ENCODE data around the gene BLM.

BLM gene

DNA sequence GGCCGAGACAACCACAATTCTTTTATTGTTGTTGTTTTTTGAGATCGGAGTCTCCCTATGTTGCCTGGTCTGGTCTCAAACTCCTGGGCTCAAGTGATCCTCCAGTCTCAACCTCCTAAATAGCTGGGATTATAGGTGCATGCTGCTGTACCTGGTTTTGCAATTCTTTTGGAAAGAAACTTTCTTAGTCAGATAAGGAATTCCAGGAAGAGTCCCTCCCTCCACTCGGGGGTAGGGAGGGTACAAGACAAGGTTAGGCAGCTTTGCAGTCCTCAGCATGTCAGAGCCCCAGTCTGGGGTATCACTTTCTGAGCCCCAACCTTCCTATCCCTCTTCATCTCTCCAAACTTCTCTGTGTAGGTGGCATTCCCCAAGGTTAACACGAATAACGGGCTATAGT lies 117.5 kb downstream of the BLM start:
- no peak overlapping the region for H2AFZ ChIP-seq (ENCODE audit: low read depth, low read length)
- H2BK15ac ChIP-seq (ENCODE audit: low read depth, poor library complexity, severe bottlenecking): no peak overlapping the region
- no peak overlapping the region for H2AK5ac ChIP-seq (ENCODE audit: low read length, severe bottlenecking)
- H4K91ac ChIP-seq (ENCODE audit: low read length): no peak overlapping the region
- no peaks in the 10 kb centered on the region for H3K9me3 ChIP-seq (ENCODE audit: control insufficient read depth, low read length)
- no peak overlapping the region for H3K18ac ChIP-seq (ENCODE audit: low read depth in 1 of 2, low read length in 2 of 2)
- H3K9ac ChIP-seq (ENCODE audit: low read length): no peak overlapping the region
- no peak overlapping the region for H3K23ac ChIP-seq (ENCODE audit: low read length in 2 of 2)
- peak overlapping the region in 1 of 2 experiments; percentile 6 for H2BK12ac ChIP-seq (ENCODE audit: low read length in 2 of 2)
- H3K4me1 ChIP-seq (ENCODE audit: control insufficient read depth, insufficient read depth, low read depth, low read length): peaks cover 16% of the 10 kb centered on the region
- no peaks in the 10 kb centered on the region for H3K36me3 ChIP-seq (ENCODE audit: control insufficient read depth in 1 of 2, insufficient read depth in 2 of 2, low read depth in 1 of 2, low read length in 2 of 2)
- H3K4ac ChIP-seq (ENCODE audit: low read depth in 1 of 2, low read length in 2 of 2): no peak overlapping the region
- no peak for DNase-seq
- no peak overlapping the region for H4K8ac ChIP-seq (ENCODE audit: low read length)
- no peak overlapping the region for H3K27ac ChIP-seq (ENCODE audit: low read length, poor library complexity, severe bottlenecking)
- no peak overlapping the region for H2BK120ac ChIP-seq (ENCODE audit: low read depth, low read length)
- H3K27me3 ChIP-seq (ENCODE audit: control insufficient read depth in 1 of 2, insufficient read depth in 1 of 2, low read length in 2 of 2): peaks cover 0 to 3% of the 10 kb centered on the region in 2 experiments
- WGBS: 85% methylated on average over 5 of the region's 5 CpGs
- H3K79me1 ChIP-seq (replicated peaks; ENCODE audit: low read length, poor library complexity, severe bottlenecking): no peaks in the 10 kb centered on the region
- H3K4me2 ChIP-seq (ENCODE audit: low read length, poor library complexity, severe bottlenecking): no peak overlapping the region
- H3K14ac ChIP-seq (ENCODE audit: low read length in 2 of 2): no peak overlapping the region
- H3K4me3 ChIP-seq (ENCODE audit: insufficient read depth in 1 of 2, low read depth in 1 of 2, low read length in 2 of 2): no peak overlapping the region
- H2BK5ac ChIP-seq (ENCODE audit: low read depth, low read length, poor library complexity, severe bottlenecking): no peak overlapping the region

DNA sequence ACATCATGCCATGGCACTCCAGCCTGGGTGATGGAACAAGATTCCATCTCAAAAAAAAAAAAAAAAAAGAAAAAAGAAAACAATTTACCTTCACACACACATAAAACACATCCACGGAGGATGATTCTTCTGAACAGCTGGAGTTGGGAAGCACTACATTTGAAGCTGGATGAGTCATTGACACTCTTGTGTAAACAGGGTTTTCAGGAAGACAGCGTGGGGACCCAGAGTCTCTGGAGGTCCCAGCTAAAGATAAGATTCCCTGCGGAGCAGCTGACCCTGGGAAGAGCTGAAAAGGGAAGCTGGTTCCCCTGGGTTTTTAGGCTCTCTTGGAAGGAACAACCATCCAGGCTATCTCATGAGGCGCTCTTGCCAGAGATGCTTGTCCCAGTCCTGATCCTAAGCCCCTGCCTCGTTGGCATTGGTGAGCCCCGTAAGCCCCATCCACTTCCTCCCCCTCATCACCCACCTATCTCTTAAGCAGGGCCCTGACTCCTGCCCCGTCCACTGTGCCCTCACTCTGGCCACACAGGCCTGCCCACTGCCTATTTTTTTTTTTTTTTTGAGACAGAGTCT lies 119.2 kb downstream of the BLM start:
- DNase-seq: peak; percentile 94
- WGBS: 19% methylated on average over 7 of the region's 7 CpGs
- H4K8ac ChIP-seq (ENCODE audit: low read length): peak overlapping the region; percentile 72
- H2BK12ac ChIP-seq (ENCODE audit: low read length in 2 of 2): peak overlapping the region in 1 of 2 experiments; percentile 66
- H3K9ac ChIP-seq (ENCODE audit: low read length): no peak overlapping the region
- H3K36me3 ChIP-seq (ENCODE audit: control insufficient read depth in 1 of 2, insufficient read depth in 2 of 2, low read depth in 1 of 2, low read length in 2 of 2): no peaks in the 10 kb centered on the region
- peak overlapping the region in 1 of 2 experiments; percentile 77 for H3K23ac ChIP-seq (ENCODE audit: low read length in 2 of 2)
- H3K79me1 ChIP-seq (replicated peaks; ENCODE audit: low read length, poor library complexity, severe bottlenecking): no peaks in the 10 kb centered on the region
- H3K4me3 ChIP-seq (ENCODE audit: insufficient read depth in 1 of 2, low read depth in 1 of 2, low read length in 2 of 2): no peak overlapping the region
- H3K27me3 ChIP-seq (ENCODE audit: control insufficient read depth in 1 of 2, insufficient read depth in 1 of 2, low read length in 2 of 2): no peaks in the 10 kb centered on the region
- no peak overlapping the region for H3K27ac ChIP-seq (ENCODE audit: low read length, poor library complexity, severe bottlenecking)
- no peak overlapping the region for H2BK15ac ChIP-seq (ENCODE audit: low read depth, poor library complexity, severe bottlenecking)
- peak overlapping the region; percentile 21 for H2BK120ac ChIP-seq (ENCODE audit: low read depth, low read length)
- H2AFZ ChIP-seq (ENCODE audit: low read depth, low read length): no peak overlapping the region
- H3K14ac ChIP-seq (ENCODE audit: low read length in 2 of 2): no peak overlapping the region
- H3K4me2 ChIP-seq (ENCODE audit: low read length, poor library complexity, severe bottlenecking): no peak overlapping the region
- no peaks in the 10 kb centered on the region for H3K9me3 ChIP-seq (ENCODE audit: control insufficient read depth, low read length)
- H2BK5ac ChIP-seq (ENCODE audit: low read depth, low read length, poor library complexity, severe bottlenecking): no peak overlapping the region
- no peak overlapping the region for H4K91ac ChIP-seq (ENCODE audit: low read length)
- H3K4me1 ChIP-seq (ENCODE audit: control insufficient read depth, insufficient read depth, low read depth, low read length): peaks cover 15% of the 10 kb centered on the region
- peak overlapping the region in 1 of 2 experiments; percentile 21 for H3K4ac ChIP-seq (ENCODE audit: low read depth in 1 of 2, low read length in 2 of 2)
- H2AK5ac ChIP-seq (ENCODE audit: low read length, severe bottlenecking): no peak overlapping the region
- H3K18ac ChIP-seq (ENCODE audit: low read depth in 1 of 2, low read length in 2 of 2): no peak overlapping the region

DNA sequence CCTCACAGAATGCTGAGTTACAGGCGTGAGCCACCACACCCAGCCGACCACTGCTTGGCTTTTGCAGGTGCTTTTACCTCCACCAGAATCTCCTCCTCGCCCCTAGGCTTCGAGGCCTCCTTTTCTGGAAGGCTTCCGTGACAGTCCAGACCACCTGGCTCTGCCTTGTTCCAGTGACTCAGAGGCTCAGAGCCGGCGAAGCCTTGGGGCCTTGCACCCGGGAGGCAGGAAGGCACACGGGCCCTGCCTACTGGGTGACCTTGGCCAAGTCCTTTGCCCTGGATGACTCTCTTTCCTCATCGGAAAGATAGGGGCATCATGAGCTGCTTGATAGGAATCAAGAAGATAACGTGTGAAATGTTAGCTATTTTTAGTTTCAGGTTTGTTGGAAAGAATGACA lies 119.9 kb downstream of the BLM start:
- H4K8ac ChIP-seq (ENCODE audit: low read length): no peak overlapping the region
- whole genome bisulfite sequencing: 71% methylated on average over 11 of the region's 11 CpGs
- H2AFZ ChIP-seq (ENCODE audit: low read depth, low read length): no peak overlapping the region

DNA sequence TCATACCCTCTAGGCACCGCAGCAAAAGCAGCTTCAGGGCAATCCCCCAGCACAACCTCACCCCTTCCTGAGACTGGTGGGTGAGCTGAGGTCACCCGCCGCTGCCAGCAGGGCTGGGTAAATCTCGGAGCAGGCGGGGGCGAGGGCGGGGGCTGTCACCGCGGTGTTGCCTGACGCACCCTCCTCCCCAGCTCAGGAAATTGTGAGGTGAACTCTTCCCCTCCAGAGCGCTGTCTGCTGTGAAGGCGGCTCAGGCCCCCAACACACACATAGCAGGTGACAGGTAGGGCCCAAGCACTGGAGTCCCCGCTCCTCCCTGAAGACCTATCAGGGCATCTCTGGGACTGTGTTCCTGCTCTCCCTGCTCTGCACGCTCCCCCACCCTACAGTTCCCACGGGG lies 121.0 kb downstream of the BLM start:
- no peak overlapping the region for H3K4ac ChIP-seq (ENCODE audit: low read depth in 1 of 2, low read length in 2 of 2)
- H3K27me3 ChIP-seq (ENCODE audit: control insufficient read depth in 1 of 2, insufficient read depth in 1 of 2, low read length in 2 of 2): no peaks in the 10 kb centered on the region
- no peak overlapping the region for H2BK15ac ChIP-seq (ENCODE audit: low read depth, poor library complexity, severe bottlenecking)
- DNase-seq: no peak
- WGBS: 92% methylated on average over 15 of the region's 15 CpGs
- H2AFZ ChIP-seq (ENCODE audit: low read depth, low read length): no peak overlapping the region
- H4K91ac ChIP-seq (ENCODE audit: low read length): no peak overlapping the region
- H2AK5ac ChIP-seq (ENCODE audit: low read length, severe bottlenecking): no peak overlapping the region
- no peak overlapping the region for H3K4me3 ChIP-seq (ENCODE audit: insufficient read depth in 1 of 2, low read depth in 1 of 2, low read length in 2 of 2)
- no peaks in the 10 kb centered on the region for H3K9me3 ChIP-seq (ENCODE audit: control insufficient read depth, low read length)
- no peak overlapping the region for H3K9ac ChIP-seq (ENCODE audit: low read length)
- no peaks in the 10 kb centered on the region for H3K79me1 ChIP-seq (replicated peaks; ENCODE audit: low read length, poor library complexity, severe bottlenecking)
- no peak overlapping the region for H3K23ac ChIP-seq (ENCODE audit: low read length in 2 of 2)
- no peak overlapping the region for H3K27ac ChIP-seq (ENCODE audit: low read length, poor library complexity, severe bottlenecking)
- peak overlapping the region in 1 of 2 experiments; percentile 41 for H3K14ac ChIP-seq (ENCODE audit: low read length in 2 of 2)
- no peaks in the 10 kb centered on the region for H3K36me3 ChIP-seq (ENCODE audit: control insufficient read depth in 1 of 2, insufficient read depth in 2 of 2, low read depth in 1 of 2, low read length in 2 of 2)
- no peak overlapping the region for H2BK120ac ChIP-seq (ENCODE audit: low read depth, low read length)
- peak overlapping the region in 1 of 2 experiments; percentile 70 for H2BK12ac ChIP-seq (ENCODE audit: low read length in 2 of 2)
- H3K18ac ChIP-seq (ENCODE audit: low read depth in 1 of 2, low read length in 2 of 2): no peak overlapping the region
- H3K4me1 ChIP-seq (ENCODE audit: control insufficient read depth, insufficient read depth, low read depth, low read length): peaks cover 15% of the 10 kb centered on the region
- no peak overlapping the region for H4K8ac ChIP-seq (ENCODE audit: low read length)
- no peak overlapping the region for H2BK5ac ChIP-seq (ENCODE audit: low read depth, low read length, poor library complexity, severe bottlenecking)
- no peak overlapping the region for H3K4me2 ChIP-seq (ENCODE audit: low read length, poor library complexity, severe bottlenecking)

More for the DNA sequence above, 119.9 kb downstream of the BLM start:
- Histone ChIP-seq H3K4ac (ENCODE audit: low read depth in 1 of 2, low read length in 2 of 2) (peak overlapping the region in 1 of 2 experiments; percentile 11), H3K23ac (ENCODE audit: low read length in 2 of 2) (no peak overlapping the region), H2AK5ac (ENCODE audit: low read length, severe bottlenecking) (no peak overlapping the region), H3K9me3 (ENCODE audit: control insufficient read depth, low read length) (no peaks in the 10 kb centered on the region), H3K18ac (ENCODE audit: low read depth in 1 of 2, low read length in 2 of 2) (peak overlapping the region in 1 of 2 experiments; percentile 48), H3K79me1 (replicated peaks; ENCODE audit: low read length, poor library complexity, severe bottlenecking) (no peaks in the 10 kb centered on the region), H2BK120ac (ENCODE audit: low read depth, low read length) (no peak overlapping the region), H3K9ac (ENCODE audit: low read length) (no peak overlapping the region), H3K4me3 (ENCODE audit: insufficient read depth in 1 of 2, low read depth in 1 of 2, low read length in 2 of 2) (no peak overlapping the region), H3K36me3 (ENCODE audit: control insufficient read depth in 1 of 2, insufficient read depth in 2 of 2, low read depth in 1 of 2, low read length in 2 of 2) (no peaks in the 10 kb centered on the region), H3K14ac (ENCODE audit: low read length in 2 of 2) (no peak overlapping the region), H3K27ac (ENCODE audit: low read length, poor library complexity, severe bottlenecking) (no peak overlapping the region), H2BK5ac (ENCODE audit: low read depth, low read length, poor library complexity, severe bottlenecking) (no peak overlapping the region), H3K4me1 (ENCODE audit: control insufficient read depth, insufficient read depth, low read depth, low read length) (peaks cover 15% of the 10 kb centered on the region), H3K4me2 (ENCODE audit: low read length, poor library complexity, severe bottlenecking) (no peak overlapping the region), H2BK12ac (ENCODE audit: low read length in 2 of 2) (peak overlapping the region; percentile 12 to 29), H2BK15ac (ENCODE audit: low read depth, poor library complexity, severe bottlenecking) (no peak overlapping the region), H3K27me3 (ENCODE audit: control insufficient read depth in 1 of 2, insufficient read depth in 1 of 2, low read length in 2 of 2) (no peaks in the 10 kb centered on the region), H4K91ac (ENCODE audit: low read length) (no peak overlapping the region)
- DNase-seq: peak; percentile 54

Measured in mesenchymal stem cell (in vitro differentiated cells and primary cell).